Astrocyte (in vitro differentiated cells and primary cell): Measurements from ENCODE around the gene CLIP3. TPM values are rescaled to one million over a fixed set of nuclear protein-coding genes. Genes with fewer than 3 reads are reported as not detected.

Experiments
- DNase-seq: peaks from one replicate; pipeline ENCODE4 v3.0.0-alpha.2; 2010; ENCODE audit warnings: low read depth
- FAIRE-seq: peaks from 2 replicates; lab custom pipeline; 2011; peaks lifted over from hg19 to GRCh38; lab: Jason Lieb, UNC
- H2AFZ ChIP-seq: 2 replicates; pipeline ENCODE4 v1.6.0; 2012; ENCODE audit warnings: low read depth, low read length, inconsistent platforms
- H3K27ac ChIP-seq: 2 replicates; pipeline ENCODE4 v1.5.1; 2011; ENCODE audit warnings: low read depth, low read length, inconsistent platforms
- H3K27me3 ChIP-seq: 2 replicates; pipeline ENCODE4 v1.6.0; 2011; ENCODE audit warnings: low read length, inconsistent platforms; ENCODE audit not compliant: insufficient read depth
- H3K36me3 ChIP-seq: 2 replicates; pipeline ENCODE4 v1.5.1; 2011; ENCODE audit warnings: low read length, inconsistent platforms; ENCODE audit not compliant: insufficient read depth
- H3K4me1 ChIP-seq: 2 replicates; pipeline ENCODE4 v1.5.1; 2011; ENCODE audit warnings: low read length, inconsistent platforms; ENCODE audit not compliant: insufficient read depth
- H3K4me2 ChIP-seq: 2 replicates; pipeline ENCODE4 v1.6.0; 2012; ENCODE audit warnings: low read length, inconsistent platforms
- H3K4me3 ChIP-seq: 2 replicates; pipeline ENCODE4 v1.5.1; 2011; ENCODE audit warnings: low read depth, mild to moderate bottlenecking, low read length, inconsistent platforms; ENCODE audit not compliant: insufficient read depth
- H3K79me2 ChIP-seq: 2 replicates; pipeline ENCODE4 v1.6.0; 2012; ENCODE audit warnings: mild to moderate bottlenecking, low read length, inconsistent platforms; ENCODE audit not compliant: insufficient read depth
- H3K9ac ChIP-seq: 2 replicates; pipeline ENCODE4 v1.6.0; 2012; ENCODE audit warnings: mild to moderate bottlenecking, low read length, inconsistent platforms
- H3K9me3 ChIP-seq: 2 replicates; pipeline ENCODE4 v1.5.1; 2012; ENCODE audit warnings: low read depth, mild to moderate bottlenecking, low read length, inconsistent platforms; ENCODE audit not compliant: insufficient read depth
- H4K20me1 ChIP-seq: 2 replicates; pipeline ENCODE4 v1.6.0; 2012; ENCODE audit warnings: low read length, inconsistent platforms; ENCODE audit not compliant: insufficient read depth
- H3K27ac Mint-ChIP-seq: one replicate; pipeline ENCODE4 v1.8.0; 2021; ENCODE audit warnings: mild to moderate bottlenecking, mixed read lengths; ENCODE audit not compliant: unreplicated experiment
- H3K27me3 Mint-ChIP-seq: one replicate; pipeline ENCODE4 v1.8.0; 2021; ENCODE audit warnings: low read depth, mixed read lengths; ENCODE audit not compliant: unreplicated experiment
- H3K36me3 Mint-ChIP-seq: one replicate; pipeline ENCODE4 v1.8.0; 2021; ENCODE audit warnings: low read depth, mixed read lengths; ENCODE audit not compliant: unreplicated experiment
- H3K4me1 Mint-ChIP-seq: one replicate; pipeline ENCODE4 v1.8.0; 2021; ENCODE audit warnings: low read depth, mixed read lengths; ENCODE audit not compliant: unreplicated experiment
- H3K4me3 Mint-ChIP-seq: one replicate; pipeline ENCODE4 v1.8.0; 2021; ENCODE audit warnings: mild to moderate bottlenecking, moderate library complexity, mixed read lengths; ENCODE audit not compliant: unreplicated experiment
- H3K9me3 Mint-ChIP-seq: one replicate; pipeline ENCODE4 v1.8.0; 2021; ENCODE audit warnings: mild to moderate bottlenecking, mixed read lengths; ENCODE audit not compliant: unreplicated experiment
- CTCF ChIP-seq: IDR thresholded peaks from 2 replicates; pipeline ENCODE4 v1.5.1; 2011; ENCODE audit warnings: low read depth, mild to moderate bottlenecking, inconsistent platforms, low read length, moderate library complexity; ENCODE audit not compliant: insufficient read depth
- EZH2 ChIP-seq: IDR thresholded peaks from 2 replicates; pipeline ENCODE4 v1.6.1; 2012; ENCODE audit warnings: mild to moderate bottlenecking, low read length, inconsistent platforms; ENCODE audit not compliant: insufficient read depth
- total RNA-seq: library from RNA; stranded (reverse); gene quantifications from 2 replicates; pipeline ENCODE4 v1.2.1, GENCODE V29; 2021

The CLIP3 gene
- total RNA-seq, 1 donor from 2014 or later = 57.4 TPM

GRCh38 chr19:35978832-35979365 is 53.8 kb downstream of the CLIP3 start:
- H3K4me1 Mint-ChIP-seq = no peaks in the 10 kb centered on the region
- Histone ChIP-seq H3K9me3 (no peaks in the 10 kb centered on the region), H3K79me2 (no peaks in the 10 kb centered on the region), H3K9ac (no peak overlapping the region), H4K20me1 (no peaks in the 10 kb centered on the region), H3K27me3 (peaks cover 3% of the 10 kb centered on the region), H3K4me2 (no peak overlapping the region), H3K36me3 (no peaks in the 10 kb centered on the region), H3K4me3 (no peak overlapping the region), H3K27ac (no peak overlapping the region), H3K4me1 (no peaks in the 10 kb centered on the region), H2AFZ (no peak overlapping the region)
- no peak for TF ChIP-seq CTCF
- no peak for TF ChIP-seq EZH2
- H3K27ac Mint-ChIP-seq = no peak overlapping the region
- H3K4me3 Mint-ChIP-seq = peak overlapping the region; percentile 25
- no peak for DNase-seq
- H3K9me3 Mint-ChIP-seq = no peaks in the 10 kb centered on the region
- H3K36me3 Mint-ChIP-seq = no peaks in the 10 kb centered on the region
- peaks cover 66% of the 10 kb centered on the region for H3K27me3 Mint-ChIP-seq
- no peak for FAIRE-seq

- no peaks in the 10 kb centered on the region for H3K4me1 Mint-ChIP-seq
- no peaks in the 10 kb centered on the region for H3K36me3 Mint-ChIP-seq
- no peak overlapping the region for H3K27ac Mint-ChIP-seq
- no peaks in the 10 kb centered on the region for H3K4me1 ChIP-seq
- no peaks in the 10 kb centered on the region for H3K9me3 Mint-ChIP-seq
- no peaks in the 10 kb centered on the region for H3K79me2 ChIP-seq
- H3K36me3 ChIP-seq = no peaks in the 10 kb centered on the region
- H3K4me3 ChIP-seq = no peak overlapping the region
- TF ChIP-seq EZH2 = no peak
- TF ChIP-seq CTCF = no peak
- no peak overlapping the region for H2AFZ ChIP-seq
- DNase-seq = no peak
- H3K27me3 ChIP-seq = peaks cover 3% of the 10 kb centered on the region
- FAIRE-seq = no peak
- peaks cover 66% of the 10 kb centered on the region for H3K27me3 Mint-ChIP-seq
- H3K9ac ChIP-seq = no peak overlapping the region
- no peaks in the 10 kb centered on the region for H3K9me3 ChIP-seq
- H3K4me2 ChIP-seq = no peak overlapping the region
- H3K27ac ChIP-seq = no peak overlapping the region
- H3K4me3 Mint-ChIP-seq = no peak overlapping the region
- H4K20me1 ChIP-seq = no peaks in the 10 kb centered on the region
These were observed 54.4 kb downstream of the CLIP3 start for GRCh38 chr19:35978271-35978670.

GRCh38 chr19:35977446-35978222 is 55.0 kb downstream of the CLIP3 start:
- H3K36me3 Mint-ChIP-seq = no peaks in the 10 kb centered on the region
- no peaks in the 10 kb centered on the region for H3K4me1 ChIP-seq
- no peak overlapping the region for H3K4me2 ChIP-seq
- no peak overlapping the region for H3K27ac ChIP-seq
- H3K9ac ChIP-seq = no peak overlapping the region
- no peaks in the 10 kb centered on the region for H3K79me2 ChIP-seq
- DNase-seq = no peak
- no peaks in the 10 kb centered on the region for H3K9me3 Mint-ChIP-seq
- H3K36me3 ChIP-seq = no peaks in the 10 kb centered on the region
- H3K27ac Mint-ChIP-seq = no peak overlapping the region
- peaks cover 64% of the 10 kb centered on the region for H3K27me3 Mint-ChIP-seq
- no peaks in the 10 kb centered on the region for H3K4me1 Mint-ChIP-seq
- H4K20me1 ChIP-seq = no peaks in the 10 kb centered on the region
- no peak overlapping the region for H3K4me3 Mint-ChIP-seq
- no peak overlapping the region for H2AFZ ChIP-seq
- H3K9me3 ChIP-seq = no peaks in the 10 kb centered on the region
- no peak for FAIRE-seq
- H3K27me3 ChIP-seq = peaks cover 3% of the 10 kb centered on the region
- TF ChIP-seq CTCF = no peak
- TF ChIP-seq EZH2 = no peak
- H3K4me3 ChIP-seq = no peak overlapping the region
